ENCODE results near the gene LDLRAD1. TPM values are rescaled to one million over a fixed set of nuclear protein-coding genes. Genes with fewer than 3 reads are reported as not detected.
A peak's percentile ranks its signal among the peaks of the same experiment; 100 is the strongest.

The LDLRAD1 gene
- total RNA-seq, 1 donor from 2014 or later: not detected

- H3K27me3 Mint-ChIP-seq (ENCODE audit: unreplicated experiment): no peaks in the 10 kb centered on the region
- H3K27ac Mint-ChIP-seq (ENCODE audit: unreplicated experiment): no peak overlapping the region
- no peak overlapping the region for H3K4me3 Mint-ChIP-seq (ENCODE audit: unreplicated experiment)
- H3K9me3 Mint-ChIP-seq (ENCODE audit: unreplicated experiment): no peaks in the 10 kb centered on the region
- H3K4me1 Mint-ChIP-seq (ENCODE audit: unreplicated experiment): peaks cover 3% of the 10 kb centered on the region
- peaks cover 57% of the 10 kb centered on the region for H3K36me3 Mint-ChIP-seq (ENCODE audit: unreplicated experiment)
- DNase-seq (ENCODE audit: extremely low spot score, unreplicated experiment): no peak
- TF ChIP-seq CTCF (IDR thresholded peaks at IDR 0.05): no peak
These were observed 51.2 kb downstream of the LDLRAD1 start for GRCh38 chr1:53966794-53967193.

GRCh38 chr1:53964109-53964508 is 53.9 kb downstream of the LDLRAD1 start:
- DNase-seq (ENCODE audit: extremely low spot score, unreplicated experiment): no peak
- Mint-ChIP-seq H3K4me3 (ENCODE audit: unreplicated experiment) (no peak overlapping the region), H3K4me1 (ENCODE audit: unreplicated experiment) (no peaks in the 10 kb centered on the region), H3K27me3 (ENCODE audit: unreplicated experiment) (no peaks in the 10 kb centered on the region), H3K9me3 (ENCODE audit: unreplicated experiment) (no peaks in the 10 kb centered on the region), H3K36me3 (ENCODE audit: unreplicated experiment) (peaks cover 52% of the 10 kb centered on the region), H3K27ac (ENCODE audit: unreplicated experiment) (no peak overlapping the region)
- TF ChIP-seq CTCF (IDR thresholded peaks at IDR 0.05): no peak

GRCh38 chr1:53963460-53963859 is 54.5 kb downstream of the LDLRAD1 start:
- no peak overlapping the region for H3K4me3 Mint-ChIP-seq (ENCODE audit: unreplicated experiment)
- H3K27me3 Mint-ChIP-seq (ENCODE audit: unreplicated experiment): no peaks in the 10 kb centered on the region
- peaks cover 48% of the 10 kb centered on the region for H3K36me3 Mint-ChIP-seq (ENCODE audit: unreplicated experiment)
- DNase-seq (ENCODE audit: extremely low spot score, unreplicated experiment): no peak
- no peak overlapping the region for H3K27ac Mint-ChIP-seq (ENCODE audit: unreplicated experiment)
- TF ChIP-seq CTCF (IDR thresholded peaks at IDR 0.05): no peak
- no peaks in the 10 kb centered on the region for H3K9me3 Mint-ChIP-seq (ENCODE audit: unreplicated experiment)
- no peaks in the 10 kb centered on the region for H3K4me1 Mint-ChIP-seq (ENCODE audit: unreplicated experiment)

- Mint-ChIP-seq H3K9me3 (ENCODE audit: unreplicated experiment) (no peaks in the 10 kb centered on the region), H3K4me3 (ENCODE audit: unreplicated experiment) (no peak overlapping the region), H3K27me3 (ENCODE audit: unreplicated experiment) (no peaks in the 10 kb centered on the region), H3K36me3 (ENCODE audit: unreplicated experiment) (peaks cover 40% of the 10 kb centered on the region), H3K27ac (ENCODE audit: unreplicated experiment) (no peak overlapping the region), H3K4me1 (ENCODE audit: unreplicated experiment) (peaks cover under 1% of the 10 kb centered on the region)
- no peak for DNase-seq (ENCODE audit: extremely low spot score, unreplicated experiment)
- no peak for TF ChIP-seq CTCF (IDR thresholded peaks at IDR 0.05)
These were observed 55.6 kb downstream of the LDLRAD1 start for GRCh38 chr1:53962395-53962794.

GRCh38 chr1:53959664-53960250 is 58.2 kb downstream of the LDLRAD1 start:
- H3K9me3 Mint-ChIP-seq (ENCODE audit: unreplicated experiment): no peaks in the 10 kb centered on the region
- H3K36me3 Mint-ChIP-seq (ENCODE audit: unreplicated experiment): peaks cover 30% of the 10 kb centered on the region
- no peaks in the 10 kb centered on the region for H3K27me3 Mint-ChIP-seq (ENCODE audit: unreplicated experiment)
- no peak overlapping the region for H3K27ac Mint-ChIP-seq (ENCODE audit: unreplicated experiment)
- no peak for DNase-seq (ENCODE audit: extremely low spot score, unreplicated experiment)
- H3K4me3 Mint-ChIP-seq (ENCODE audit: unreplicated experiment): no peak overlapping the region
- TF ChIP-seq CTCF (IDR thresholded peaks at IDR 0.05): peak; percentile 47
- H3K4me1 Mint-ChIP-seq (ENCODE audit: unreplicated experiment): peaks cover 8% of the 10 kb centered on the region

Small RNAs within 50 kb of the gene (microRNA-seq; reads per million reads assigned to microRNA genes)
- gene MIR4781 (ENCODE audit: unreplicated experiment): not detected

Other genes starting within 250 kb of the LDLRAD1 start
- 9.8 and 10.7 TPM in 2 replicates for gene NDC1, start 179.9 kb downstream of the LDLRAD1 start, total RNA-seq
- 25.3 and 25.6 TPM in 2 replicates for gene YIPF1, start 128.4 kb downstream of the LDLRAD1 start, total RNA-seq
- gene DIO1, start 124.0 kb downstream of the LDLRAD1 start, total RNA-seq: not detected in 2 replicates
- gene IFT25, start 72.5 kb downstream of the LDLRAD1 start, total RNA-seq: 29.2 and 29.9 TPM in 2 replicates
- gene LRRC42, start 71.8 kb downstream of the LDLRAD1 start, total RNA-seq: 30.1 and 32.8 TPM in 2 replicates
- 399 and 409 TPM in 2 replicates for gene TMEM59, start 35.0 kb upstream of the LDLRAD1 start, total RNA-seq
- gene TCEANC2, start 35.4 kb upstream of the LDLRAD1 start, total RNA-seq: 3.1 and 3.9 TPM in 2 replicates
- not detected in 2 replicates for gene CDCP2, start 134.8 kb upstream of the LDLRAD1 start, total RNA-seq
- gene CYB5RL, start 181.8 kb upstream of the LDLRAD1 start, total RNA-seq: 10.7 and 12.4 TPM in 2 replicates
- gene MRPL37, start 182.0 kb upstream of the LDLRAD1 start, total RNA-seq: 73.7 and 78.2 TPM in 2 replicates